ENCODE results near the gene XYLB.
"Not testable (repeated sequence)": the region's sequence is repeated elsewhere in the genome, so short reads cannot be mapped to it uniquely, and the experiment has no call there.

DNA sequence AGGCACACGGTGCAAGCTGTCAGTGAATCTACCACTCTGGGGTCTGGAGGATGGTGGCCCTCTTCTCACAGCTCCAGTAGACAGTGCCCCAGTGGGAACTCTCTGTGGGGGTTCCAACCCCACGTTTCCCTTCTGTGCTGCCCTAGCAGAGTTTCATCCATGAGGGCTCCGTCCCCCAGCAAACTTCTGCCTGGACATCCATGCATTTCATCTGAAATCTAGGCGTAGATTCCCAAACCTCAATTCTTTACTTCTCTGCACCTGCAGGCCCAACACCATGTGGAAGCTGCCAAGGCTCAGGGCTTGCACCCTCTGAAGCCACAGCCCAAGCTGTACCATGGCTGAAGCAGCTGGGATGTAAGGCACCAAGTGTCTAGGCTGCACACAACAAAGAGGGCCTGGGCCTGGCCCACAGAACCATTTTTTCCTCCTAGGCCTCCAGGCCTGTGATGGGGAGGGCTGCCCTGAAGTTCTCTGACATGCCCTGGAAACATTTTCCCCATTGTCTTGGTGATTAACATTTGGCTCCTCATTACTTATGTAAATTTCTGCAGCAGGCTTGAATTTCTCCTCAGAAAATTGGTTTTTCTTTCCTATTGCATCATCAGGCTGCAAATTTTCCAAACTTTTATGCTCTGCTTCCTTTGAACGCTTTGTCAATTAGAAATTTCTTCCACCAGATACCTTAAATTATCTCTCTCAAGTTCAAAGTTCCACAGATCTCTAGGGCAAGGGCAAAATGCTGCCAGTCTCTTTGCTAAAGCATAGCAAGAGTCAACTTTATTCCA, 86.5 kb downstream of the XYLB start:
- not testable (repeated sequence) for TF ChIP-seq EZH2phosphoT487, EZH2, CTCF (IDR thresholded peaks at IDR 0.05)

Data from neural progenitor cell (in vitro differentiated cells).